ENCODE measurements around the gene MAB21L4. TPM values are rescaled to one million over a fixed set of nuclear protein-coding genes. Genes with fewer than 3 reads are reported as not detected.

Gene MAB21L4
- total and polyA plus RNA-seq, 12 donors: 0.10 to 0.32 TPM; not detected in 10

- Histone ChIP-seq H3K27me3 (no peaks in the 10 kb centered on the region), H3K36me3 (replicated peaks in 1 of 2) (no peaks in the 10 kb centered on the region), H3K4me3 (no peak overlapping the region), H3K4me1 (replicated peaks in 1 of 2) (peaks cover 0 to 3% of the 10 kb centered on the region in 2 donors), H3K9me3 (replicated peaks in 1 of 3) (no peaks in the 10 kb centered on the region), H3K27ac (no peak overlapping the region)
- TF ChIP-seq, protein P1, sequence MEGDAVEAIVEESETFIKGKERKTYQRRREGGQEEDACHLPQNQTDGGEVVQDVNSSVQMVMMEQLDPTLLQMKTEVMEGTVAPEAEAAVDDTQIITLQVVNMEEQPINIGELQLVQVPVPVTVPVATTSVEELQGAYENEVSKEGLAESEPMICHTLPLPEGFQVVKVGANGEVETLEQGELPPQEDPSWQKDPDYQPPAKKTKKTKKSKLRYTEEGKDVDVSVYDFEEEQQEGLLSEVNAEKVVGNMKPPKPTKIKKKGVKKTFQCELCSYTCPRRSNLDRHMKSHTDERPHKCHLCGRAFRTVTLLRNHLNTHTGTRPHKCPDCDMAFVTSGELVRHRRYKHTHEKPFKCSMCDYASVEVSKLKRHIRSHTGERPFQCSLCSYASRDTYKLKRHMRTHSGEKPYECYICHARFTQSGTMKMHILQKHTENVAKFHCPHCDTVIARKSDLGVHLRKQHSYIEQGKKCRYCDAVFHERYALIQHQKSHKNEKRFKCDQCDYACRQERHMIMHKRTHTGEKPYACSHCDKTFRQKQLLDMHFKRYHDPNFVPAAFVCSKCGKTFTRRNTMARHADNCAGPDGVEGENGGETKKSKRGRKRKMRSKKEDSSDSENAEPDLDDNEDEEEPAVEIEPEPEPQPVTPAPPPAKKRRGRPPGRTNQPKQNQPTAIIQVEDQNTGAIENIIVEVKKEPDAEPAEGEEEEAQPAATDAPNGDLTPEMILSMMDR (IDR thresholded peaks at IDR 0.05): no peak
- TF ChIP-seq POLR2A (IDR thresholded peaks at IDR 0.05): no peak
- 89 to 94% (median 90%) methylated on average over 22 to 24 of the region's 24 CpGs for WGBS, 4 donors
- DNase-seq: peak in 4 of 7 donors; percentile 10 to 33 (median 14)
- intact Hi-C loops (cut with DNase I): no loop called here
Observed at GRCh38 chr2:240928476-240929363, 32.8 kb upstream of the MAB21L4 start.

- Histone ChIP-seq H3K4me1 (replicated peaks in 1 of 2) (peaks cover 0 to 3% of the 10 kb centered on the region in 2 donors), H3K27ac (no peak overlapping the region), H3K9me3 (replicated peaks in 1 of 3) (no peaks in the 10 kb centered on the region), H3K36me3 (replicated peaks in 1 of 2) (no peaks in the 10 kb centered on the region), H3K4me3 (no peak overlapping the region), H3K27me3 (no peaks in the 10 kb centered on the region)
- WGBS, 4 donors: 91 to 94% (median 91%) methylated on average over 7 of the region's 7 CpGs
- intact Hi-C loops (cut with DNase I): no loop called here
- peak in 1 of 7 donors; percentile 4 for DNase-seq
- TF ChIP-seq POLR2A (IDR thresholded peaks at IDR 0.05): no peak
- TF ChIP-seq, protein P1 (IDR thresholded peaks at IDR 0.05): no peak
Observed at GRCh38 chr2:240927390-240927781, 31.4 kb upstream of the MAB21L4 start.

DNA sequence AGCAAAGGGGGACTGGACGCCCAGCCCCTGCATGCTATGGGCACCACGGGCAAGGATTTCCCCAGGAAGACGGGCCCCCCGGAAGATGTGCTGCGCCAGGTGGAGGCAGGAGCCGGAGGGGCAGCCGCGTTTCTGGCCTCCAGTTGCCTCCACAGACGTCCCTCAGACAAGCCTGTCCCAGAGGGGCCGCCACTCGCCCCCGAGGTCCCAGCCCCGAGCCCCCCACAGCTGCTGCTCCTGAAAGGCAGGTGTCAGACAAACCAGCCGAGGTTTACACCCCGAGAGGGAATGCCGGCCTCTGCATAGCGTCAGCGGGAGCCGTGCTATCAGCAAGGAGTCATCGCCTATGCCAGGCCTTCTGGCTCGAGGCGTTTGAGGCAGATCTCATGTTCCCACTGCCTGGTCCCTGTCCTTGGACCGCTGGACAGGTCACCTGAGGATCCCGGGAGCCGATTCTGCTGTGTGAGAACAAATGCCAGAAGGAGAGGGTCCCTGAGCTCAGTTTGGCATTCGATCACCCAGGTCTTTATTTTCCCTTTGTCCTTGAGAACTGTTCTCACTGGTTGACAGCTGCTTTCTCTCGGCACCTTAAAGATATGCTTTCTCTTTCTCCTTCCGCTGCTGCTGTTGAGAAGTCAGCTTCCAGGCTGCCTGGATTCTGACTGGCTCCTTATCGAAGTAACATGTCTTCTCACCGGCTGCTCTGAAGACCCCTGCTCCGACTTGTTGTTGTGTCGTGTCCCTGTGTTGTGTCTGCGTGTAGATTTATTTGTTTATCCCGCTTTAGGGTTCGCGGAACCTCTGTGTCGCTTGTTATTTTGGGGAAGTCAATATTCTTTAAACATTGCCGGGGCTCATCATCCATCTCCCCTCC lies 30.8 kb upstream of the MAB21L4 start:
- Histone ChIP-seq H3K4me1 (replicated peaks in 1 of 2) (peaks cover 0 to 3% of the 10 kb centered on the region in 2 donors), H3K36me3 (replicated peaks in 1 of 2) (no peaks in the 10 kb centered on the region), H3K4me3 (peak overlapping the region in 2 of 4 donors; percentile 37 to 40), H3K9me3 (replicated peaks in 1 of 3) (no peaks in the 10 kb centered on the region), H3K27ac (peak overlapping the region in 3 of 5 donors; percentile 48 to 61 (median 51)), H3K27me3 (no peaks in the 10 kb centered on the region)
- TF ChIP-seq, protein P1 (IDR thresholded peaks at IDR 0.05): no peak
- TF ChIP-seq POLR2A (IDR thresholded peaks at IDR 0.05): peak in 1 of 2 donors; percentile 36
- intact Hi-C loops (cut with DNase I): no loop called here
- WGBS, 4 donors: 50 to 73% (median 53%) methylated on average over 13 to 38 of the region's 38 CpGs
- peak; percentile 65 to 90 (median 84) for DNase-seq
